Measurements from ENCODE around the gene H2BW1.
"Not testable (repeated sequence)": the region's sequence is repeated elsewhere in the genome, so short reads cannot be mapped to it uniquely, and the experiment has no call there.

H2BW1 gene, protein sequence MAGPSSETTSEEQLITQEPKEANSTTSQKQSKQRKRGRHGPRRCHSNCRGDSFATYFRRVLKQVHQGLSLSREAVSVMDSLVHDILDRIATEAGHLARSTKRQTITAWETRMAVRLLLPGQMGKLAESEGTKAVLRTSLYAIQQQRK

DNA sequence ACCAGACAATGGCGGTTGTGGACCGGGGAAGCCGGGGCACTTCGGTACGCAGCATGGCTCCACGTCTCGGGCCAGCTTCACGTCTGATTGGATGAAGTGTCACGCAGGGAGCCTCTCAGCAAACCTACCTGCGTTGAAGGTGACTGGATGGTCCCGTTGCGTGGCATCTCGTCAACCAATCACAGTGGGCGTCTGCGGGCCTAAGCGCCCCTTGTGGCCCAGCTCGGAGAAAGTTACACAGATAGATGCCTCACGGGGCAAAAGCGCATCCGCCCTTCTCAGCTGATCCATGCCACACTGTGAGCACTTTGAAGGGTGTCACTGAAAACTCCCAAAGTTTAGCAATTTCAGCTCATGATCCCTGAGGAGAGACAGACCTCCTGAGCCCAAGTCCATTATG lies at the start of gene H2BW1:
H2BW1 (minus strand) TSS at position 103 of the 400 bp plus-strand sequence. CDS start 132 bp downstream, outside the sequence.
- DNase-seq = no peak

DNA sequence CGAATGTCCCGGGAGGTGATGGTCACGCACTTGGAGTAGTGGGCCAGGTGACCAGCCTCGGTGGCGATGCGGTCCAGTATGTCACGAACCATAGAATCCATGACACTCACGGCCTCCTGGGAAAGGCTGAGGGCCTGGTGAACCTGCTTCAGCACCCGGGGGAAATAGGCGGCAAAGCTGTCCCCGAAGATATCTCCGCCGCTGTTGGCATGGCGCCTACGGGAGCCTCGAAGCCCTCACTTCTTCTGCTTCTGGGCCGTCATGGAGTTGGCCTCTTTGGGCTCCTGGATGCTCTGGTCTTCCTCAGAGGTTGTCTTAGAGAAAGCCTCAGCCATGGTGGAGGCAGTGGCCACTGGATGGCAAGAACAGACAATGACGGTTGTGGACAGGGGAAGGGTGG lies 49.1 kb upstream of the H2BW1 start:
- not testable (repeated sequence) for DNase-seq

DNA sequence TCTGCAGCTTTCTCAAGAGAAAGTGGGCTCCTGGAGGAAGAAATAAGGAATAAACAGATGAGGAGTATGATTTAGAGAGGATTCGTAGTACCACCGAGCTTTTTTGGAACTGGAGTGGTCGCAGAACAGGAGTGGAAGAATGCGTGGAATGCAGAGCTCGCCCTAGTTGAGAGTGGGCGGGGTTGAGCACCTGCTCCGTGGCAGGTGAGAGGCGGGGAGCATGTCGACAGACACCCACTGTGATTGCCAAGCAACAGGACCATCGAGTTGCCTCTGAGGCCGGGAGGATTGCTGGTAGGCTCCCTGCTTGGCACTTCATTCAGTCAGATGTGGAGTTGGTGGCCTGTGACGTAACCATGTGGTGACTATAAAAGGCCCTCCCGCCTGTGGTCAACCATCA lies 41.4 kb upstream of the H2BW1 start:
- not testable (repeated sequence) for DNase-seq

DNA sequence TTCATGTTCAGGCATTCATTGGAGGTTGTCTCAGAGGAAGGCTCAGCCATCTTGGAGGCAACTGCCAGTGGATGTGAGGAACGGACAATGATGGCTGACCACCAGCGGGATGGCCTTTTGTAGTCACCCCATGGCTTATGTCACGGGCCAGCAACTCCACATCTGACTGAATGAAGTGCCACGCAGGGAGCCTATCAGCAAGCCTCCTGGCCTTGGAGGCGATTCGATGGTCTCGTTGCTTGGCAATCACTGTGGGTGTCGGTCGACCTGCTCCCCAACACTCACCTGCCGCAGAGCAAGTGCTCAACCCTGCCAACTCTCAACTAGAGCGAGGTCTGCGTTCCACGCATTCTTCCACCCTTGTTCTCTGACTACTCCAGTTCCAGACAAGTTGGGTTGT lies 33.7 kb upstream of the H2BW1 start:
- DNase-seq = no peak

DNA sequence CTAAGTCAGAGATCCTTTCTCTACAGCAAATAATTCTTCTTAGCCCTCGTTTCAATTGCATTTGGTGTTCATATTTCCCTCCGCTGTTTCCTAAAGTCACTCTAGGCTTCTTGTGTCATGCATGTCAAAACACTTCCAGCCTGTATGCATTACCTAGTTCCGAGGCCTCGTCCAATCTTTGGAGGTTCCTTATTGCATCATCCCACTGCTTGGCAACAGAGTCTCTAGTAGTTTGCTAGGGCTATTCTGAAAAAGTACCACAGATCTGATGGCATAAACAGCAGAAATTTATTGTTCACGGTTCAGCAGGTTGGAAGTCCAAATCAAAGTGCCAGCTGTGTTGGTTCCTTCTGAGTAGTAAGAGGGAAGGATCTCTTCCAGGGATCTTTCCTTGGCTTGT lies 32.1 kb upstream of the H2BW1 start:
- DNase-seq = no peak

DNA sequence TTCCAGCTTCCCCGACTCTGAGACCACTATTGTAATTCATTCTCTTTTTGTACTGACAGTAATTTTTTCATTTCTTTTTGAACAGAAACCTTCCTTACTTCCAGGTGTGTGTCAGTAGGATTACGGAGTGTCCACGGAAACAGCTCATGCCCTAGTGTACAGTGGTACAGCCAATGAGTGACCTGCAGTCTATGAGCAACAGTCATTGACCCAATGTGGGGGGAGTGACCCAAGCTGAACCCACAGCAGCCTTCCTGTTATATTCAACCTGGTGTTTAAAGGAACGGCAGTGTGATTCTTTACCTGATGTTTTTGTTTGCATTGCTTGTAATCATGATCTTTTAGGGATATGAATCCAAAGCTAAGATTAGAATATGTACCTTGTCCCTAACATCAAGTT lies 27.5 kb upstream of the H2BW1 start:
- DNase-seq = no peak

DNA sequence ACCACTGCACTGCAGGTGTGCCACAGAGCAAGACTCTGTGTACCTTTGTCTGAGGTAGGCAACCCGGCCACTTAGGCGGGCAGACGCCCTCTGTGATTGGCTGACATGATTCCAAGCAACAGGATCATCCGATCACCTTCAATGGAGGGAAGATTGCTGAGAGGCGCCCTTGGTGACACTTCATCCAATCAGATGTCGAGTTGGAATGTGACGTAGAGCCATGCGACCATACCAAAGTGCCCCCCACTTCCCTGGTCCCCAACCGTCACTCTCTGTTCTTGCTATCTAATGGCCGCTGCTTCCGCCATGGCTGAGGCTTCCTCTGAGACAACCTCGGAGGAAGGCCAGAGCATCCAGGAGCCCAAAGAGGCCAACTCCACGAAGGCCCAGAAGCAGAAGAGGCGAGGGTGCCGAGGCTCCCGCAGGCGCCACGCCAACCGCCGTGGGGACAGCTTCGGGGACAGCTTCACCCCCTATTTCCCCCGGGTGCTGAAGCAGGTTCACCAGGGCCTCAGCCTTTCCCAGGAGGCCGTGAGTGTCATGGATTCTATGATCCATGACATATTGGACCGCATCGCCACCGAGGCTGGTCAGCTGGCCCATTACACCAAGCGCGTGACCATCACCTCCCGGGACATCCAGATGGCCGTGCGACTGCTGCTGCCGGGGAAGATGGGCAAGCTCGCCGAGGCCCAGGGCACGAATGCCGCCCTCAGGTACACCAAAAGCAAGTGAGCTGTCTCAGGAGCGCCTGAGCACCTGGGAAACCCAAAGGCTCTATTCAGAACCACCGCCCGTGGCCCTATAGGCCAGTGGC lies 26.4 kb upstream of the H2BW1 start, which contains the start of gene H2BW2:
H2BW2 (plus strand) TSS at position 268 of the 817 bp plus-strand sequence; CDS start at position 307, 39 bp downstream.
- no peak for DNase-seq

DNA sequence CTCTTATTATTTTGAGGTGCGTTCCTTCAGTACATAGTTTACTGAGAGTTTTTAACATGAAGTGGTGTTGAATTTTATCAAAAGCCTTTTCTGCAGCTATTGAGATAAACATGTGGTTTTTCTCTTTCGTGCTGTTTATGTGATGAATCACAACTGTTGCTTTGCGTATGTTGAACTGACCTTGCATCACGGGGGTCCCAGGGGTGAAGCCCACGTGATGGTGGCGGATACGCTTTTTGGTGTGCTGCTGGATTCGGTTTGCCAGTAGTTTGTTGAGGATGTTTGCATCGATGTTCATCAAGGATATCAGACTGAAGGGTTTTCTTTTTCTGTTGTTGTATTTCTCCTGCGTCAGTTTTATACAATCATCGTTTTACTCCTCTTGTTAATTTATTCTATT lies 4.6 kb upstream of the H2BW1 start:
- no peak for DNase-seq

DNA sequence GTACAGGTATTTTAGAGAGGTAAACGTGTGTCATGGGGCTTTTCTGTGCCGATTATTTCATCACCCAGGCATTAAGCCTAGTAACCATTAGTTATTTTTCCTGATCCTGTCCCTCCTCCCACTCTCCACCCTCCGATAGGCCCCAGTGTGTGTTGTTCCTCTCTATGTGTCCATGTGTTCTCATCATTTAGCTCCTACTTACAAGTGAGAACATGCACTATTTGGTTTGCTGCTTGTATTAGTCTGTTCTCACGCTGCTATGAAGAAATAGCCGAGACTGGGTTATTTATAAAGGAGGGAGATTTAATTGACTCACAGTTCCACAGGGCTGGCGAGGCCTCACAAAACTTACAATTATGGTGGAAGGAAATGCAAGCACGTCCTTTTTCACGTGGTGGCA lies 2.1 kb upstream of the H2BW1 start:
- not testable (repeated sequence) for DNase-seq

DNA sequence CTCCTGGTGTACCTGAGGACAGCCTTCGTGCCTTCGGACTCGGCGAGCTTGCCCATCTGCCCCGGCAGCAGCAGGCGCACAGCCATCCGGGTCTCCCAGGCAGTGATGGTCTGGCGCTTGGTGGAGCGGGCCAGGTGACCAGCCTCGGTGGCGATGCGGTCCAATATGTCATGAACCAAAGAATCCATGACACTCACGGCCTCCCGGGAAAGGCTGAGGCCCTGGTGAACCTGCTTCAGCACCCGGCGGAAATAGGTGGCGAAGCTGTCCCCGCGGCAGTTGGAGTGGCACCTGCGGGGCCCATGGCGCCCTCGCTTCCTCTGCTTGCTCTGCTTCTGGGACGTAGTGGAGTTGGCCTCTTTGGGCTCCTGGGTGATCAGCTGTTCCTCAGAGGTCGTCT lies 350 bp downstream of the H2BW1 start:
- DNase-seq = no peak

DNA sequence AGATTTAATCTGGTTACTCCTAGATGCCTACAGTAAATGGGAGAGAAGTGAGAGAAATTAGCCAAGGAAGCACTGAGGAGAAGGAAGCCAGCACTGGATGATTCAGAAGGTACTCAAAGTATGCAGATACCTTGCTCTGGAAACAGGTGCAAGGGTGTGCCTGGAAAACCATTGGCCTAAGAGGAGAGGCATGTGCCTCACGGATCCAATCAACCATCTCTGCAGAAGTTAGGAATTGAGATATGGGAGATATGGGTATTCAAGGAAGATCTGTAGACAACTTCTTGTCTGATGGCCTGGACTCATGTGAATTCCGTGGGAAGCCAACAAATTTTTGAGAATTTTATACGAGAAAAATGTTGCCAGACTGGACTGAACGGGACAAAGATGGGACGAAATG lies 4.7 kb downstream of the H2BW1 start:
- DNase-seq = no peak

DNA sequence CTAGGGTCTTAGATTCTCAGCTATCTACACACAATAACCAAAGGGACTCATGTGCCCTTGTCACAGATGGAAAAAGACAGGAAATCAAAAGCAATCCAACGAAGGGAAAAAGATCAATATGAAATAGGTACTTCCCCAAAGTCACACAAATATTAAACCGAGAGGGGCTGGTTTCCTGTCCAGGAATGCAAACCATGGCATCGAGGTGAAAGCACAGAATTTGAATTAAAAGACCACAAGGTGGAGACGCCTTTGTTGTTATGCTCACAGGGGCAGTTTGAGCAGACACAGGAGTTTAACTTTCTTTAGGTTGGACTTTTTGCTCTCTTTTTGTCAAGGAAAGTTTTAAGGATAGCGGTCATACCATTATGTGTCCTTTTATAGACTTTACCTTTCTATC lies 14.3 kb downstream of the H2BW1 start:
- no peak for DNase-seq

DNA sequence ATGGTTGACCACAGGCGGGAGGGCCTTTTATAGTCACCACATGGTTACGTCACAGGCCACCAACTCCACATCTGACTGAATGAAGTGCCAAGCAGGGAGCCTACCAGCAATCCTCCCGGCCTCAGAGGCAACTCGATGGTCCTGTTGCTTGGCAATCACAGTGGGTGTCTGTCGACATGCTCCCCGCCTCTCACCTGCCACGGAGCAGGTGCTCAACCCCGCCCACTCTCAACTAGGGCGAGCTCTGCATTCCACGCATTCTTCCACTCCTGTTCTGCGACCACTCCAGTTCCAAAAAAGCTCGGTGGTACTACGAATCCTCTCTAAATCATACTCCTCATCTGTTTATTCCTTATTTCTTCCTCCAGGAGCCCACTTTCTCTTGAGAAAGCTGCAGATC lies 30.0 kb downstream of the H2BW1 start:
- DNase-seq = not testable (repeated sequence)

DNA sequence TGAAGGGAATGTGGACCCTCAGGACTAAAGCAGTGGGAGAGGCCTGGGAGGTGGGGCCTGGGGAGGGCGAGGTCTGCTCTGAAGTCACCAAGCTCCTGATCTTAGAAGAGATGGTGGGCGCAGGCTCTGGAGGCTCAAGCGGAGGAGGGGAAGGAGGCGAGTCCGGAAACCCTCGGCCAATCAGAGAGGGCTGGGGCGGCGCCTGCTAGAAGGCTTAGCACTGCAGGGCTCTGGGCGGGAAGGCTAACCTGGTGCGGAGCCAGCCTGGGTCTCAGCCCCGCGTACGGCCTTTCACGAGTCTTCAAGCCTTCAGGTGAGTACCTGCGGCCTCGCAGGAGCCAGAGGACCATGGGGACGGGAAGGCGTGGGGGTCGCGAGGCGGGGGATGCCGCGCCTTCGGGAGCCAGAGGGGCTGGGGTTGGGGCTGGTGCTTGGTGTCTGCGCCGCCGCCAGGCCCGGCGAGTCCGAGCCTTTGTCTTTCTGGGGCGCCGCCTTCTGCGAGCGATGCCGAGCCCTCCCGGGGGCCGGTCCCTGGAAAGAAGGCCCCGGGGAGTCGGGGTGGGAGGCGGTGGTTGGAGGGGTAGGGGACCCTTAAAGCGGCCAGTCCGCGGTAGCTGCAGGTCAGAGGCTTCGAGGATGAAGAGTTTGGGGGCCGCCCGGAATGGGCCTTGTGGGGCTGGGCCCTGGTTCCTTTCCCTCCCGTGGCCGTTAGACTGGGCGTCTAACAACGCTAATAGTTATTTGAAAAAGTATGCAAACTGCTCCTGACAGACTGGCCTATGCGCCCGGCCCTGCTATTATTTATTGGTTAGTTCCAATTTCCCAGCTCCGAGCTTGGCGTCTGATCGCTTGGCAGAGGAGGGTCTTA lies 50.9 kb downstream of the H2BW1 start, which contains the start of gene TMSB15B:
TMSB15B (plus strand) TSS at position 217 of the 868 bp plus-strand sequence.
- not testable (repeated sequence) for DNase-seq
